Activated T-cell treated with anti-CD3 and anti-CD28 coated beads for 1 hour (primary cell): ENCODE data around the gene GPT2.
"Not testable (repeated sequence)": the region's sequence is repeated elsewhere in the genome, so short reads cannot be mapped to it uniquely, and the experiment has no call there.

Source experiments
- DNase-seq: peaks from one replicate; pipeline ENCODE4 v3.0.0-alpha.2; 2020; ENCODE audit warnings: low read depth

Gene GPT2

DNA sequence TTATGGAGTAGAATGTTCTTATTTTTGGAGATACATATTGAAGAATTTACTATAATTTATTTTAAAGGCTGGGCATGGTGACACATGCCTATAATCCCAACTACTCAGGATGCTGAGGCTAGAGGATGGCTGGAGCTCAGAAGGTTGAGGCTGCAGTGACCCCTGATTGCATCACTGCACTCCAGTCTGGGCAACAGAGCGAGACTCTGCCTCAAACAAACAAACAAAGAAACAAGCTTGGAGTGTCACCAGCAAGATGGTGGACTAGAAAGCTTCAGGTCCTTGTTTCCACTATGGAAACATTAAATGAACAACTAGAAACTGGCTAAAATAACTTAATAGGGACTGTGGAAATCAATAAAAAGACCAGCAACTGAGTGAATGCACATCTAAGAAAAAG, 17.9 kb upstream of the GPT2 start:
- DNase-seq, result no peak

DNA sequence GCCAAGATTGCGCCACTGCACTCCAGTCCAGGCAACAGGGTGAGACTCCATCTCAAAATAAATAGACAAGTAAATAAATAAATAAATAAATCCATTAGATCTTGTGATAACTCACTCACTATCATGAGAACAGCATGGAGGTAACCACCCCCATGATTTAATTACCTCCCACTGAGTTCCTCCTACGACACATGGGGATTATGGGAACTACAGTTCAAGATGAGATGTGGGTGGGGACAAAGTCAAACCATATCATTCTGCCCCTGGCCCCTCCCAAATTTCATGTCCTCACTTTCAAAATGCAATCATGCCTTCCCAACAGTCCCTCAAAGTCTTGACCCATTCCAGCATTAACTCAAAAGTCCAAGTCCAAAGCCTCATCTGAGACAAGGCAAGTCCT, 16.7 kb upstream of the GPT2 start:
- DNase-seq, result not testable (repeated sequence)

DNA sequence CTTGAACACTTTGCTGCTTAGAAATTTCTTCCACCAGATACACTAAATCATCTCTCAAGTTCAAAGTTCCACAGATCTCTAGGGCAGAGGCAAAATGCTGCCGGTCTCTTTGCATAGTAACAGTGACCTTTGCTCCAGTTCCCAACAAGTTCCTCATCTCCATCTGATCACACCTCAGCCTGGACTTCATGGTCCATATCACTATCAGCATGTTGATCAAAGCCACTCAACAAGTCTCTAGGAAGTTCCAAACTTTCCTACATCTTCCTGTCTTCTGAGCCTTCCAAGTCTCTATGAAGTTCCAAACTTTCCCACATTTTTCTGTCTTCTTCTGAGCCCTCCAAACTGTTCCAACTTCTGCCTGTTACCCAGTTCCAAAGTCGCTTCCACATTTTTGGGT, 15.3 kb upstream of the GPT2 start:
- not testable (repeated sequence) for DNase-seq

- DNase-seq, result no peak
Observed at GRCh38 chr16:46871597-46871996, 12.6 kb upstream of the GPT2 start.

GRCh38 chr16:46873201-46873600, 11.0 kb upstream of the GPT2 start:
- DNase-seq, result no peak

DNA sequence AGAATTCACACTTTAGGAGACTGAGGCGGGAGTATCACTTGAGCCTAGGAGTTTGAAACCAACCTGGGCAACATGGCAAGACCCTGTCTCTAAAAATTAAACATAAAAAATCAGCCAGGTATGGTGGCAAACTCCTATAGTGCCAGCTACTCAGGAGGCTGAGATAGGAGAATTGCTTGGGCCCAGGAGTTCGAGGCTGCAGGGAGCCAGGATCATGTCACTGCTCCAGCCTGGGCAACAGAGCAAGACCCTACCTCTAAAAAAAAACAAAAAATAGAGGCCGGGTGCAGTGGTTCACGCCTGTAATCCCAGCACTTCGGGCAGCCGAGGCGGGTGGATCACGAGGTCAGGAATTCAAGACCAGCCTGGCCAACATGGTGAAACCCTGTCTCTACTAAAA, 8.9 kb upstream of the GPT2 start:
- DNase-seq, result no peak

GRCh38 chr16:46882304-46882939, 1.7 kb upstream of the GPT2 start:
- no peak for DNase-seq

GRCh38 chr16:46882940-46883307, 1.2 kb upstream of the GPT2 start:
- DNase-seq, result no peak

DNA sequence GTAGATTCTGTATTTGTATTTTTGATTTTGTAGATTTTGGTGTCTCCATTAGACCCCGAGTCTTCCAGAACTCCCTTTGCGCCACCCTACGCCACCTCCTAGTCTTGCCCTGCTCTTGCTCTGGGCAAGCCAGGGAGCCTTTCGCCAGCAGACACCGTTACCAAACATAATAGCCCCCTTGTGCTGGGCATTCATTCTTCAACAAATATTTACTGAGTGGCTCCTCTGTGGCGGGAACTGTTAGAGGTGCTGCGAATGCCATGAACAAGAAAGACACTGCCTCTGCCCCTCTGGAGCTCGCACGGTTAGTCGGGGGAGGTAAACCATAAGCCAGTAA, 841 bp upstream of the GPT2 start:
- DNase-seq, result no peak

GRCh38 chr16:46884513-46885293, 541 bp downstream of the GPT2 start:
- no peak for DNase-seq

DNA sequence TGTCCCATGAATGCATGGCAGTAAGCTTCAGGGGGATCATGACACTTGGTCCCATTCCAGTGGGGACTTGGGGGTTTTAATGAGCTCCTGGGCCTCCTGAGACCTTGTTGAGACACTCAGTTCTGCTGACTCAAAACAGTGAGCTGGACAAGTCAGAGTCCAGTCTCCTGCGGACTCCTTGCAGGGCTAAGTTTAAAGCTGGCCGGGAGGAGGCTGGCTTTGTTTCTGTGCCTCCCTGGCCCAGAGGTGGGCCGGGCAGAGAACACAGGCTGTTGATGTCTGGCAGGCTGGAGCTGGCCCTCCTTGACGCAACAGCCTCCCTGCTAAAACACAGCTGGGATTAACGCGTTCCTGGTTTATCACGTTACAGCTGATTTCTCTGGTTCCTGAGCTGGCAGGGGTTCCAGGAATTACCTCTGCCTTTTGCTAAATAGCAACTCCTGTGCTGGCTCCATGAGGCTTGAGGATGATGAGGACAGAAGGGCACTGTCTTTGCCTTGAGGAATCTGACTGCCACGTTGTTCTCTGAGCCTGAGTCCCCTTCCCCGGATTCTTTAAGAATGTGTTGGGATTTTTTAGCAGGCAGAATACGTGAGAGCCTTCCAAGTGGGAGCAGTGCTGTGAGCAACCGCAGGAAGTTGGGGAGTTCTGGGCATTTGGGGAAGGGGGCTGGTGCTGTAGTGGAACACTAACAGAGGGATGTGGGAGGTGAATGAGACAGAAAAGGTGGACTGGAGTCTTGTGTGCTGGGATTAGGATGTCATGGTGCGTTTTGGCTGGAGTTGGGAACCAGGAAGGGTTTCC, 2.0 kb downstream of the GPT2 start:
- DNase-seq, result no peak

GRCh38 chr16:46886764-46887523, 2.8 kb downstream of the GPT2 start:
- no peak for DNase-seq

- no peak for DNase-seq
Observed at GRCh38 chr16:46887524-46887854, 3.3 kb downstream of the GPT2 start.

GRCh38 chr16:46889245-46889941, 5.2 kb downstream of the GPT2 start:
- no peak for DNase-seq

GRCh38 chr16:46889942-46890300, 5.8 kb downstream of the GPT2 start:
- no peak for DNase-seq

GRCh38 chr16:46891910-46892309, 7.7 kb downstream of the GPT2 start:
- DNase-seq, result no peak

DNA sequence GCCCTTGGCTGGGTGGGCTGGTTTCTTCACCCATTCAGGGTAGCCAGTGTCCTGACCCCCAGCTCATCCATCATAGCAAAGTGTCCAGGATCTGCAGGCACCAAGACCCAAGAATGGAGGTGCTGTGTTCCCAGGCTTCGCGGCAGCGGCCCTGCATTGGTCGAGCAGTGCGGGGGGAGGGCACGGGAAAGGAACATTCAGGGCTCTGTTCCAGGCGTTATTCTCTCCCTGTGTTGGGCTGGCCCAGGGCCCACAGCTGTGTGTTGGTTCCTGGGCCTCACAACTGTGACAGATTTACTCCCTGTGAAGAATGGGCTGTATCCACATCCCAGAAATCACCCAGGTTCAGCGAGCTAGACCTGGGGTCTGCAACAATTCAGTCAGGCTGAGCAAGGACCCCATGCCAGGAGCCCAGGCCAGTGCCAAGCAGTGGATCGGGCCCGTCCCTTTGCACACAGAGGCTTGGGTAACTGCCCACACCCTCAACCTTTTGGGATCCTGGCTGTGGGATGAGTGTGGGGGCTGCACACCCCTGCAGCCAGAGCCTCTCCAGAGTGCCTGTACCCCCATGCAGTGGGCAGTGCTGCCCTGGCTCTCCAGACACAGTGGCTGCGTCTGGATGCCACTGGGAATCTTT, 10.0 kb downstream of the GPT2 start:
- DNase-seq, result no peak

DNA sequence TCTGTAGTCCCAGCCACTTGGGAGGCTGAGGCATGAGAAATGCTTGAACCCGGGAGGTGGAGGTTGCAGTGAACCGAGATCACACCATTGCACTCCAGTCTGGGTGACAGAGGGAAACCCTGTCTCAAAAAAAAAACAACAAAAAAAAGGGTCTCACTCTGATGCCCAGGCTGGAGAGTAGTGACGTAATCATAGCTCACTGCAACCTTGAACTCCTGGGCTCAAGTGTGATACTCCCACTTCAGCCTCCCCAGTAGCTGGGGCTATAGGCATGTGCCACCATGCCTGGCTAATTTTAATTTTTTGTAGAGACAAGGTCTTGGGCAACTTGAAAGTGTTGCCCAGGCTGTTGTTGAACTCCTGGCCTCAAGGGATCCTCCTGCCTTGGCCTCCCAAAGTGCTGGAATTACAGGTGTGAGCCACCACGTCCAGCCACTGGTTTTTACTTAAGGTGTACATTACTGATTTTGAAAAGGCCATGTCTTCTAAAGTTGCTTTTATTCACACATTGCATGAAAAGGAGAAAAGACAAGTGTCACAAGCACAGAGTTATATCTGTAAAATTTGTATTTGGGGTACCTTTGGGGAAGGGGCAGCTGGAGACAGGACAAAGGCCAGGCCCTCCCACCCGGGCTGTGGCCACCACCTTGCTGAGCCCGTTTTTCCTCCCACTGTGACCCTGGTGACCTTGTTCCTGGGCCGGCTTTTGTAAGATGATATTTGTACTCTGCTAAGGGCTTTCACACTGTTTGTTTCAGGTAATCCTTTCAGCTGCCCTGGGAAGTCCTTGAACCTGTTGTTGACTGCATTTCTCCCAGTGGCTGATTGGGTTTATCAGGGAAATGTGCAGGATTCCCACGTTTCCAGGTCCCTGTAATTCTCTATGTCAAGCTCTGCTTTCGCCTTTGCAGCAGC, 11.5 kb downstream of the GPT2 start:
- DNase-seq, result no peak

DNA sequence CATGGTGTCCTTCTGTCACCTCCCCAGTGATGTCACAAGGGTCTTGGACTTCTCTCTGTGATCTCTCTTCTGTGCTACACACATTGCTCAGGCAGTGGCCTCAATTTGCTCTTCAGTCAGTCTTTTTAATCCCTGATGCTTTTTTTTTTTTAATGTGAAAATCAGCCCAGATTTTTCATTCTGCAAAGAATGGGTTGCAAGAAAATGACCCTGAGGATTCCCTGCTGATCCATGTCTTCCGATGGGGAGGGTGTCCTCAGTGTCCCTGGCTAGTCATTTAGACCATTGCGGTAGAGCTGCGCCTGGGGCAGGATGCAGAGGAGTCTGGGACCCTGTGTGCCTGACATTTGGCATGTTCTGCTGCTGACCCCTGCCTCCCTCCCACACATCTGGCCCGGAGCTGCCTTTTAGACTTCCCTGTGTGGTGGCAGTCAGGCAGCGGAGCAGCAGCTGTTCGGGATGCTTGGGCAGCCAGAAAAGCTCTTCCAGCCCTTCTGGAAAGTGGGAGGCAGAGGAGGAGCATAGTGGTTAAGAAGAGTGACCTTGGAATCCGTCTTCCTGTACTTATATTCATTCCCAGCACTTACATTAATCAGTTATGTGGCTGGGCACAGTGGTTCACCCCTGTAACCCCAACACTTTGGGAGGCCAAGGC, 12.3 kb downstream of the GPT2 start:
- DNase-seq, result no peak

DNA sequence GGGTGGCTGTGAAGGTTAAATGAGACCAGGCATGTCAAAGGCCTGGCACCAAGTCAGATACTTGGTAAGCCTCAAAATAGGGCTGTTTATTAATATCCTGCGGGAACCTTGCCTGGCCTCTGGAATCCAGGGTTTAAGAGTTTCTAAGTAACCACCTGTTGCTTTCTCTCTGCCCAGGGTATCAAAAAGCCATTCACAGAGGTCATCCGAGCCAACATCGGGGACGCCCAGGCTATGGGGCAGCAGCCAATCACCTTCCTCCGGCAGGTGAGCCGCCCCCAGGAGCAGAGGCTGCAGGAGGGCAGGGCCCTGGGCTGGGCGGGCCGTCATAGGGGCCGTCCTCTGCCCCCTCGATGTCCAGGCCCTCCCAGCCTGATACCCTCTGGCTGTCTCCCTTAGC, 13.3 kb downstream of the GPT2 start:
- DNase-seq, result no peak
